HG03135 (cell line): ENCODE data around the gene FBLL1.
"Not testable (repeated sequence)": the region's sequence is repeated elsewhere in the genome, so short reads cannot be mapped to it uniquely, and the experiment has no call there.

Experiments used
- ATAC-seq: cut with Tn5 transposase; IDR thresholded peaks from one replicate; pipeline ENCODE4 v1.9.1; 2021; ENCODE audit warnings: mild to moderate bottlenecking, moderate library complexity; ENCODE audit not compliant: unreplicated experiment

Gene FBLL1

DNA sequence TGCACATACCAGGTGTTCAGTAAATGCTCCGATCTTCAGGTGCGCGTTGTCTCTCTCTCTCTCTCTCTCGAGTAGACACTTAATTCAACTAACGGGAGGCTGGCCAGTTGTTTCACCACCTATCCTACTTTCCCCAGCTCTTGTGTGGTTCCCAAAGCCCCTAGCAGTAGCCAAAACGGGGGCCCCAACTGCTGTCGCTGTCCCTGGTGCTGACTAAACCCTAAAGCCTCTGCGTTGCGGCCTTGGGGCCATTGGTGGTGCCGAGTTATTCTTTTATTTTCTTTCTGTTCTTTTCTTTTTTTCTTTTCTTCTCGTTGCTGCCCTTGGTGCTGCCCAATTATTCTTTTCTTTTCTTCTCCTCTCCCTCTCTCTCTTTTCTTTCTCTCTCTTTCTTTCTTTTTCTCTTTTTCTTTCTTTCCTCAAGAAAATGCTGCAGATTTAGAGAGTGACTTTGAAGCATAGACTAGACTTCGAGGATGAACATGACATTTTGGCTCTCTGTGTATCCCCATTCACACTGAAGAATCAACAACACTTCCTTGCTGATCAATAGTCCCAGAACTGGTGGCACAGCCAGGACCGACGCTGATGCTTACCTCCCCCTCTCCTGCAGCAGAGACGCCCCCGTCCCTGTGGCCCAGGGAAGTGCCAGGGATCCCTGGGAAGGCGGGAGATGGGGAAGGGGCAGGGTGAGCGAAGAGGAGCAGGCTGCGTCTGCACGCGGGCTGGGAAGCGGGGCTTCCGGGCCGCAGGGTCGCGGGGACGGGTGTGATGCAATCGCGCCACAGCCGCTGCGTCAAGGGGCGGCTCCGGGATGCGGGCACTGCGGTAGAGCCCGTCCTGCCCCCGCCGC lies at the start of gene FBLL1:
TSS of gene FBLL1 (plus strand) at position 785 of the 853 bp plus-strand sequence. CDS start 200 bp downstream, outside the sequence.
- ATAC-seq: no peak

DNA sequence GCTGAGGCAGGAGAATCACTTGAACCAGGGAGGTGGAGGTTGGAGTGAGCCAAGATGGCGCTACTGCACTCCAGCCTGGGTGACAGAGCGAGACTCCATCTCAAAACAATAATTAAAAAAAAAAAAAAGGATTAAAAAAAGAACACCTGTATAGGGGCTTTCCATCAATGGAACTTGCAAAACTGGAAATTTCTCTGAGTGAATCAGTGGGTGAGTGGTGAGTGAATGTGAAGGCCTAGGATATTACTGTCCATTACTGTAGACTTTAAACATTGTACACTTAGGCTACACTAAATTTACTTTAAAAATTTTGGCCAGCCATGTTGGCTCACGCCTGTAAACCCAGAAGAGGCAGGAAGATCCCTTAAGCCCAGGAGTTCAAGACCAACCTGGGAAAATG lies 48.5 kb upstream of the FBLL1 start:
- no peak for ATAC-seq

DNA sequence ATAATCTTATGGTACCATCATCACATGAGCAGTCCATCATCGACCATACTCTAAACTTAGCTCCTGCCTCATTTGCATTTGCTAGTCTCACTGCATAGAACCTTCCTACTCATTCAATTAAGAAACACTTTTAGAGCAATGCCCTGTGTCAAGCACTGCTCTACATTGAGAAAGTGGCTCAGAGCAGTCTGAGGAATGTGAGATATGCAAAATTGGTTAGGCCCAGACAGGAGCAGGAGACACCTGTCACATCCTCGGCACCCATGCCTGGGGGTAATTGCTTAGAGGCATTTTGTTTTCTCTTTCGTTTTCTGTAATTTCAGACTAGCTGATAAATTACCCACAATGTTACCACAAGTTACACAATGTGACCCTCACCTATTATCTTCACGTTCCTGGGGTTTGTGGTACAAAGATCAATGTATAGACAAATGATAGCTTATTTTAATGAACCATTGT lies 47.7 kb upstream of the FBLL1 start:
- peak; percentile 99 for ATAC-seq

DNA sequence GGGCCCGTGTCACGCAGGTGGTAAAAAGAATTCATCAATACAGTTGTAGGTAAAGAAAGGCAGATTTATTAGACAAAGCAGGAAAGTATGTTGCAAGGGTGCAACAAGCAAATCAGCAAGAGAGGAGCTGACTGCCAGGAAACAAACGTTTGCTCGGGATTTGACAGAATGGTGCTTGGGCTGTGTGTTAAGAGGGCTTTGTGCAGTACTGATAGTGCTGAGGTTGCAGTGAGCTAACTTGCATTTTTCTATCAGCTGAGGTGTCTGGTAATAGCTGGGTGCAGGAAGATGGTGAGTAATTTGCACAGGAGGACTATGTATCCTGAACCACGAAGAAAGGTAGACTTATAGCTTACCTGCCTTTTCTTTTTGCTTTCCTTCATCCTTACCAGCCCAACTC lies 46.7 kb upstream of the FBLL1 start:
- ATAC-seq: no peak

DNA sequence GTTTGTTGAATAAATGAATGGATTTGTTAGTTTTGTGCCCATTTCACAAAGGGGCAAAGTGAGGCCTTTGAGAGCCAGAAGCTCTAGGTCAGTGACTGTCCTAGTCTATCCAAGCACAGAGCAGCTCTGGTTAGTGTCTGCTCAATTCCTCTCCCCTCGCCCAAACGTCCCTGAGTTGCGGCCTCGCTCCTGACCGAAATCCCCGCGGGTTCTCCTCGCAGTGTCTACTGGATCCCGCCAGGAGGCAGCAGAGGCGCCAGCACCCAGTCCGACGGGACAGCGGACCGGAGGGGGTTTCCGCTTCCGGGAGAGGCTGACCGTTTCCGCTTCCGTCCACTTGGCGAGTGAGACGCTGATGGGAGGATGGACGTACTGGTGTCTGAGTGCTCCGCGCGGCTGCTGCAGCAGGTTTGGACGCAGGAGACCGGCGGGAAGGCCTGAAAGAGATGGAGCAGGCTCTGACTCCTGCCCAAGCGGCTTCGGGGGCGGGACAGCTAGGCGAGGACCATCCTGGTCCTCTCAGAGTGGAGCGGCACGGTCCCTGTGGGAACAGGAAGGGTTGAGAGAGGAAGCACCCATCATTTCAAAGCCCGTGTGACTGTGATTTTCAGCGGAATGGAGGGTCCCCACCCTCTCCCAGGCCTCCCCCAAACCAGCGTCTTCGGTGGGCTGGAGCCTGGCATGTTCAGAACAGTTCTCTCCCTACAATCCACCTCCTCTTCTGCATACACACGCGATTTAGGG lies 42.8 kb upstream of the FBLL1 start, which contains the start of gene RARS1:
TSS of gene RARS1 (plus strand) at position 336 of the 744 bp plus-strand sequence. CDS start at position 364, 28 bp downstream.
- peak; percentile 63 for ATAC-seq

DNA sequence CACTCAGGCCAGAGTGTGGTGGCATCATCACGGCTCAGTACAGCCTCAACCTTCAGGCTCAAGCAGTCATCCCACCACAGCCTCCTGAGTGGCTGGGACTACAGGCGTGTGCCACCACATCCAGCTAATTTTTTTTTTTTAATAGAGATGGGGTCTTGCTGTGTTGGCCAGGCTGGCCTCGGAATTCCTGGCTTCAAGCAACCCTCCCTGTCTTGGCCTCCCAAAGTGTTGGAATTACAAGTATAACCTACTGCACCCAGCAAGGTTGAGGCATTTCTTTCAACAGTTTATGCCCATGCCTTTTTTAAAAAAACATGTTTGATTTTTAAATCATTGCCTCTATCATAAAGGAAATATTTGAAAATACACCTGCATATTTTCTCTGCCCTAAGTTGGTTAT lies 40.0 kb upstream of the FBLL1 start:
- no peak for ATAC-seq

DNA sequence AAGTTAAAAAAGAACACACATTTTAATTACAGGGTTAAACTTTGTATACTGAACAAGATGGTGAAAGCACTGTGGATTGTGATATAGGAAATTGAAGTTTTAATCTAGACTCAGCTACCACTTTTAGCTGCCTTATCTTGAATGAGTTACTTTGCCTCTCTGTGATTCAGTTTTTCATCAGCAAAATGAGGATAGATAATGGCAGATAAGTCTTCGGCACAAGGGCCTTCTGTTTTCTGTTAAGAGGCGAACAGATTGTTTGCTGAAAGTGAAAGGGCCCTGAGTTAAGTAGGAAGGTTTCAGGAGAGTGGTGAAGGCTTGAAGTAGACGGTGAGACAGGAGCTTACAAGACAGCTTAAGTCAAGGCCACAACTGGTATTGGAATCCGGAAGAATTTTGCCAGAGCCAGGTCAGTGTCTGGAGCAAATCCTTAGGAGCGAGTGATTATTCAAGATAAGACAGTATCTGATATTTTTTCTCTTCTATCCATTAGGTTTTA lies 35.0 kb upstream of the FBLL1 start:
- no peak for ATAC-seq

DNA sequence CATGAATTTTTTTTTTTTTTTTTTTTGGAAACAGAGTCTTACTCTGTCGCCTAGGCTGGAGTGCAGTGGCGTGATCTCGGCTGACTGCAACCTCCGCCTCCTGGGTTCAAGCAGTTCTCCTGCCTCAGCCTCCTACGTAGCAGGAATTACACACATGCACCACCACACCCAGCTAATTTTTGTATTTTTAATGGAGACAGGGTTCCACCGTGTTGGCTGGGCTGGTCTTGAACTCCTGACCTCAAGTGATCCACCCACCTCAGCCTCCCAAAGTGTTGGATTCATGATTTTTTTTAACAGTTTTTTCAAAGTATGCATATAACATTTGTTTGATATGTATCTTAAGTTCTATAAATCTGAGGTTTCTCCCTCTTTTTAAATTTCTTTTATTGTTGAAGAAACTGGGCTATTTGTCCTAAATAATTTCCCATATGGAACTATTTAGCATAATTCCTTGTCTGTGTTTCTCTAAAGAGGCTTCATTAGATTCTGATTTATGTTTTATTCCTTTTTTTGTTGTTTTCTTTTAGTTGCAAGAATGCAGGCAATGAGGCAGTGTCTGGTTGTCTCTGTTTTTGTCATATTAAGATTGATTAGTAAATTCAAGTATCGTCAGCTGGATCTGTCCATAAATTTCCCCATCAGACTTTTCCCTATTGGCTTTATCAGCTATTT lies 26.4 kb upstream of the FBLL1 start:
- ATAC-seq: no peak

DNA sequence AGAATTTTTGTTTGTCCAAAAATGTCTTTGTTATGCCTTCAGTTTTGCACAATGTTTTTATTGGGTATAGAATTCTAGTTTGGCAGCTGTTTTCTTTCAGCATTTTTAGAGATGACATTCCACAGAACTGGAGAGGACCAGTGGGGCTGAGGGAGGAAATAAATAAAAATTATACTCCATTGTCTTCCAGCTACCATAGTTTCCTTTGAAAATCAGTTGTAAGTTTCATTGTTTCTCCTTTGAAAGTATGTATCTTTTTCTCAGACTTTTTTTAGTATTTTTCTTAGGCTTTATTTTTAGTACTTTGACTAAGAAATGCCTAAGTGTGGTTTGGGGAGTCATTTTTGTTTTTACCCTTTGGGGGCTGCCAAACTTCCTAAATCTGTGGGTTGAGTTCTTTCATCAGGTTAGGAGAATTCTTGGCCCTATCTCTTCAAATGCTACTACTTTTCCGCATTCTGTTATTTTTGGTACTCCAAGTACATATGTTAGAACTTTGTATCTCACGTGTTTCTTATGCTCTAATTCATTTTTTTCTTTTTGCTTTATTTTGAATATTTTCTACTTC lies 15.2 kb upstream of the FBLL1 start:
- no peak for ATAC-seq

DNA sequence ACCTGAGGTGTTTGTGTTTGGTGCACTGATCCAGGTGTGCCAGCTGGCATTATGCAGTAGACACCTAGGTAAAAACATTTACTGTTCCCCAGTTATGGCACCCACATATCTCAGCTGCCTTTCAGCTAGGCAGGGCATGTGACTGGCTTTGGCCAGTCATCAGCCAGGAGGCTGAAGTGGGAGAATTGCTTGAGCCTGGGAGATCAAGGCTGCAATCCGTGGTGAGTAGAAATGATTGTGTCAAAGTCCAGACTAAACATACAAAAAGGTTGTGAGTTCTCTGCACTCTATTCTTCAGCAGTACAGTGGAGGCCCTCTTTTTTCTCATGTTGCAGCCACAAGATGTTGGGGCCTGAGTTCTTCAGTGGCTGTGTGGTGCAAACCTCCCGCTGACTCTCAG lies 3.2 kb upstream of the FBLL1 start:
- no peak for ATAC-seq

DNA sequence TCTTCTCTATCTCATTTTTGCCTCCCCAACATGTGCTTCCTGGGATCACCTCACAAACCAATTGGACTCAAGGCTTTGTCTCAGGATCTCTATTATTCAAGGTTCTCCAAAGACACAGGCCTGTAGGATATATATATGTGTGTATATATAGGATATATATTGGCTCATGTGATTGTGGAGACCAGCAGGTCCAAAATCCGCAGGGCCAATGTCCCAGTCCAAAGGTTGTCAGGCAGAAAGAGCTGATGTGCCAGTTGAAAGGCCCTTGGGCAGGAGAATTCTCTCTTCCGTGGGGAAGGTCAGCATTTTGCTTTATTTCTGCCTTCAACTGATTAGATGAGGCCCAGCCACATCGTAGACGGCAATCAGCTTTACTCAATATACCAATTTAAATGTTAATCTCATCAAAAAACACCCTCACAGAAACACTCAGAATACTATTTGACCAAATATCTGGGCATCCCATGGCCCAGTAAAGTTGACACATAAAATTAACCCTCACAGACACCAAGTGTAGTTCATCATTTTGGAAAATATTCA lies 1.3 kb upstream of the FBLL1 start:
- ATAC-seq: no peak

DNA sequence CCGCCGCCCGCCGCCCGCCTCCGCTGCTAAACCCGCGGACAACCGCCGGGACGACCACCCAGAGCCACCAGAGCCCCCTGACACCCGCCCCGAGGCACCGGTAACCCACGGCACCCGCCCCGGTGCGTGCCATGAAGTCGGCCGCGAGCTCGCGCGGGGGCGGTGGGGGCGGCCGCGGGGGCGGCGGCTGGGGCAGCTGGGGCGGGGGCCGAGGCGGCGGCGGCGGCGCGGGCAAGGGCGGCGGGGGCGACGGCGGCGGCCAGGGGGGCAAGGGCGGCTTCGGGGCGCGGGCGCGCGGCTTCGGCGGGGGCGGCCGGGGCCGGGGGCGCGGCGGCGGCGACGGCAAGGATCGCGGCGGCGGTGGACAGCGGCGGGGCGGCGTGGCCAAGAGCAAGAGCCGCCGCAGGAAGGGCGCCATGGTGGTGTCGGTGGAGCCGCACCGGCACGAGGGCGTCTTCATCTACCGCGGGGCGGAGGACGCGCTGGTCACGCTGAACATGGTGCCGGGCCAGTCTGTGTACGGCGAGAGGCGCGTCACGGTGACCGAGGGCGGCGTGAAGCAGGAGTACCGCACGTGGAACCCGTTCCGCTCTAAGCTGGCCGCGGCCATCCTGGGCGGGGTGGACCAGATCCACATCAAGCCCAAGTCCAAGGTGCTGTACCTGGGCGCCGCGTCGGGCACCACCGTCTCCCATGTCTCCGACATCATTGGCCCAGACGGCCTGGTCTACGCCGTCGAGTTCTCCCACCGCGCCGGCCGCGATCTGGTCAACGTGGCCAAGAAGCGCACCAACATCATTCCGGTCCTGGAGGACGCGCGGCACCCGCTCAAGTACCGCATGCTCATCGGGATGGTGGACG lies 499 bp downstream of the FBLL1 start:
- ATAC-seq: no peak

DNA sequence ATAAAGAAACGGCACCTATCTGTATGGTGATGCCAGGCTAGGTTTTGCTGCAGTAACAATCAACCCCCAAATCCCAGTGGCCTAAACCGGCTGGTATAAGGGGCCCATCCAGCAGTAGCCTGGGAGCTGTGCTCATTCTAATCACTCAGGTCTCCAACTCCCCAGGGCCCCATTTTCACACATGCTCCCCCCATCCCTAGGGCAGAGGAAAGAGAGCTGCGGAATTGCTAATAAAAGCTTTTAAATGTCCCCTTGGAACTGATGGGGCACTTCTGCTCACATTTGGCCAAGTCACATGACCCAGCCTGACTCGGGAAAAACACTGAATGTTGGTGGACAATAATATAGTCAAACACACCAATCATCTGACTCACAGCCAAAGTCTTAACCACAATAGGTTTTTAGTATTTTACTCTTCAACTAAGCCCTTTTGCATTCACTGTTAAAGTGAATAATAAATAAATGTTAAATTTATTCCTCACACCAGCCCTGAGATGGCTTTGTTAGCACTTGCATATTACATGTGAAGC lies 1.6 kb downstream of the FBLL1 start:
- no peak for ATAC-seq

DNA sequence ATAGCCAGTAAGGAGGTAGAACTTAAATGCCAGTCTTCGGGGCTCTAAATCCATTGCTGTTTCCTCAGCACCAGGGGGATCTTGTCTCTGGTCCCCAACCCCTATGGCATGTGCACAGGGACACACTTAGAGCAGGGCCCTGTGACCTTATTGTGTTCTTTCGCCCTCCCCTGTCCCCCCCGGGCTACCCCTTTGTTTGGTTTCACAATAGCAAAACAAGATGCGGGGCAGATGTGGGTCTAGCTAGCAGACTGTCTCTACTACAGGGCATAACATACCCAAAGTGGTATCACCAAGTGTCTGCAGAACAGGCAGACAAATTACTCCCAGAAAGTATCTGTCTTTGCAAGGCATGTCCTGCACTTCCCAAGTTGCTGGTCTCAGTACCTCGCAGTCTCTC lies 2.1 kb downstream of the FBLL1 start:
- no peak for ATAC-seq

DNA sequence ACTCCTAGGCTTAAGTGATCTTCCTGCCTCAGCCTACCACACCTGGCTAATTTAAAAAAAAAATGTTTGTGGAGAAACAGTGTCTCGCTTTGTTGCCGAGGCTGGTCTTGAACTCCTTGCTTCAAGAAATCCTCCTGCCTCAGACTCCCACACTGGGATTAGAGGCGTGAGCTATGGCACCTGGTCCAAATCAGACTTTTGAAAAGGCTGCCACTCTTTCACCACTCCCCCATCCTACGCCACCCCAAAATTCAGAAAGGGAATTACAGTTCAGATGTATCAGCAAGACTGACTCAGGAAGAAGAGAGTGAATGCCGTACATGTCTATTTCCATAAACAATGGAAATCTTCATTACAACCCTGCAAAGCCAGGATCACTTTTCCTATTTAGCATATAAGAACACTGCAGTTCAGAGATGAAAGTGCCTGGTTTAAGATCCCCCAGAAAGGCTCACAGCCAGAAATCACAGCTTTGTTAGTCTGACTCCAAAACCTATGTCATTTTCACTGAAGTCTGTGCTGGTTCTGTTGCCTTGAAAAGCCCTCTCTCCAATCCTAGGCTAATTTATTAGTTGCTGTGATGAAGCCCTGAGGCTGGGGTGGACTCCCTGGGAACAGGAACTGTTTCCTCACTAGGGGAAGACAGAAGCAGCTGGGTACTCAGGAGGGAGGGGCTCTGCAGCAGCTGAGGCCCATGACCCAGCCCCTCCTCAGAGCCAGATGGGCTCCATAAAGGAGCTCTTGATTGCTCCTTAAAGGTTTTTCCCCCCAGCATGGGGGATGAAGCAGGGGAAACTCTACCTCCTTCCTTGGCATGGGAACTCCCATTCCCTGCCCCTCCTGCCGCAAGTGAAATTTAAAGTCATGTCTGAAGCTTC lies 3.1 kb downstream of the FBLL1 start:
- ATAC-seq: no peak

DNA sequence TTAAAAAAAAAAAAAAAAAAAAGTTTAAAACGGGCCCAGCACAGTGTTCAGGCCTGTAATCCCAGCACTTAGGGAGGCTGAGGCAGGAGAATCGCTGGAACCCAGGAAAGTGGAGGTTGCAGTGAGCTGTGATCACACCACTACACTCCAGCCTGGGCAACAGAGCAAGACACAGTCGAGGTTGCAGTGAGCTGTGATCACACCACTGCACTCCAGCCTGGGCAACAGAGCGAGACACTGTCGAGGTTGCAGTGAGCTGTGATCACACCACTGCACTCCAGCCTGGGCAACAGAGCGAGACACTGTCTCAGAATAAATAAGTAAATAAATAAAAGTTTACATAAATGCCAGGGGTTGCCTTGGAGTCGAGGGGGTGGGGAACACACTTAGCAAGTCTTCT lies 5.2 kb downstream of the FBLL1 start:
- not testable (repeated sequence) for ATAC-seq

DNA sequence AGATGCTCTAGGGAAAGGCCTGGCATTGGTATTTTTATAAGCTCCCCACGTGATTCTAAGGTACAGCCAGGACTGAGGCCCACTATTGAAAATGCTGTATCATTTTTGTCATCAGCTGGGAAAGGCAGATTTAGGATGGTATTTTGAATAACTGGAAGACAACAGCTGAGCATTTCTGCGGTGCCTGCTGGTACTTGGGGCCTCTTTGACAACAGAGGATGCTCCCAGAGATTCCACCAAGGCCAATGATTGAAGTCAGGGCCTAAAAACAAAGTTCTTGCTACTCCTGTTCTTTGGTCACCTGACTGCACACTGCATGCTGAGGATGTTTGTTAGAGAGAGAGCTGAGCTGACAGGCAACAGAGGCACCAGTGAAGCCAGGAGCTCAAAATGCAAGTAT lies 8.1 kb downstream of the FBLL1 start:
- ATAC-seq: no peak

DNA sequence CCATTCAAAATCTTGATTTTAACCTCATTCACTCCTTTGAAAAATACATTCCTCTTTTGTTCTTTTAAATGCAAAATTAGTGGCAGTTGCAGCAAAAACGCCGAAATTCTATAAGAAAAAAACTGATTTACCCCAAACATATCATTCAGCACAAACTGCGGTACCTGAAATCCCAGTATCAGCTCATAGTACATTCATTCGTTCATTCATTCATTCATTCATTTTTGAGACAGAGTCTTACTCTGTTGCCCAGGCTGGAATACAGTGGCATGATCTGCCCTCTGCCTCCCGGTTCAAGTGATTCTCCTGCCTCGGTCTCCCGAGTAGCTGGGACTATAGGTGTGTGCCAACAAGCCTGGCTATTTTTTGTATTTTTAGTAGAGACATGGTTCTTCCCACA lies 20.4 kb downstream of the FBLL1 start:
- no peak for ATAC-seq
